Endodermal cell (in vitro differentiated cells): ENCODE results near the gene NKD1. TPM values are rescaled to one million over a fixed set of nuclear protein-coding genes. Genes with fewer than 3 reads are reported as not detected.

Experiments
- DNase-seq: peaks from one replicate; pipeline ENCODE4 v3.0.0-alpha.2; 2017
- H3K27ac ChIP-seq: 2 replicates; pipeline ENCODE4 v1.5.1; 2013; ENCODE audit warnings: mild to moderate bottlenecking, low read depth, low read length, moderate library complexity
- H3K27me3 ChIP-seq: 2 replicates; pipeline ENCODE4 v1.6.1; 2013; ENCODE audit warnings: mild to moderate bottlenecking, low read length, moderate library complexity; ENCODE audit not compliant: insufficient read depth, control insufficient read depth, poor library complexity, severe bottlenecking
- H3K36me3 ChIP-seq: 2 replicates; pipeline ENCODE4 v1.7.0; 2013; ENCODE audit warnings: mild to moderate bottlenecking, low read length, moderate library complexity; ENCODE audit not compliant: control insufficient read depth, insufficient read depth
- H3K4me1 ChIP-seq: one replicate; pipeline ENCODE4 v1.7.0; 2013; ENCODE audit warnings: low read length; ENCODE audit not compliant: control insufficient read depth, insufficient read depth
- H3K4me3 ChIP-seq: 2 replicates; pipeline ENCODE4 v1.5.1; 2013; ENCODE audit warnings: mild to moderate bottlenecking, low read length, moderate library complexity
- H3K9ac ChIP-seq: 2 replicates; pipeline ENCODE4 v1.6.1; 2013; ENCODE audit warnings: mild to moderate bottlenecking, low read length, moderate library complexity; ENCODE audit not compliant: poor library complexity, severe bottlenecking; ENCODE audit errors: extremely low read depth
- H3K9me3 ChIP-seq: 2 replicates; pipeline ENCODE4 v1.6.1; 2013; ENCODE audit warnings: mild to moderate bottlenecking, low read length, moderate library complexity; ENCODE audit not compliant: control insufficient read depth
- H3K27ac Mint-ChIP-seq: 2 replicates; pipeline ENCODE4 v1.8.0; 2020; ENCODE audit warnings: mixed read lengths
- H3K27me3 Mint-ChIP-seq: 2 replicates; pipeline ENCODE4 v1.8.0; 2021; ENCODE audit warnings: mild to moderate bottlenecking, mixed read lengths; ENCODE audit not compliant: insufficient read depth
- H3K36me3 Mint-ChIP-seq: 2 replicates; pipeline ENCODE4 v1.8.0; 2020; ENCODE audit warnings: low read depth, mixed read lengths
- H3K4me1 Mint-ChIP-seq: 2 replicates; pipeline ENCODE4 v1.8.0; 2020; ENCODE audit warnings: mixed read lengths
- H3K4me3 Mint-ChIP-seq: 2 replicates; pipeline ENCODE4 v1.8.0; 2020; ENCODE audit warnings: mild to moderate bottlenecking, moderate library complexity, mixed read lengths
- H3K9me3 Mint-ChIP-seq: 2 replicates; pipeline ENCODE4 v1.8.0; 2020; ENCODE audit warnings: mild to moderate bottlenecking, mixed read lengths
- WGBS, 2 experiments: methylation state at CpG; one replicate each; pipeline versions ENCODE4 v1.1.5 to v1.1.7; 2013; ENCODE audit warnings: missing lambda C conversion rate in 2 of 2, mixed read lengths in 1 of 2; ENCODE audit not compliant: insufficient coverage in 1 of 2, insufficient read length in 1 of 2; 5-methylcytosine and 5-hydroxymethylcytosine counted together
- total RNA-seq, 2 donors: library from RNA; stranded (reverse); fragmentation: NEBNext Ultra II Directional in 1 of 2; extraction: Animal tissue kit (Norgen Biotek cat#: 25700) in 1 of 2; gene quantifications; 2 replicates in 1 of 2; 3 replicates in 1 of 2; pipeline ENCODE4 v1.2.1, GENCODE V29; 2021
- TF ChIP-seq, protein P1 (sequence below): fragments of 200-600 bp; sonication (generic); conservative IDR thresholded peaks from 2 replicates; pipeline ENCODE4 v1.5.0; 2021; ENCODE audit warnings: antibody characterized with exemption, mild to moderate bottlenecking

Gene NKD1
- total RNA-seq, 2 donors from 2014 or later, result 7.0 to 9.5 TPM

DNA sequence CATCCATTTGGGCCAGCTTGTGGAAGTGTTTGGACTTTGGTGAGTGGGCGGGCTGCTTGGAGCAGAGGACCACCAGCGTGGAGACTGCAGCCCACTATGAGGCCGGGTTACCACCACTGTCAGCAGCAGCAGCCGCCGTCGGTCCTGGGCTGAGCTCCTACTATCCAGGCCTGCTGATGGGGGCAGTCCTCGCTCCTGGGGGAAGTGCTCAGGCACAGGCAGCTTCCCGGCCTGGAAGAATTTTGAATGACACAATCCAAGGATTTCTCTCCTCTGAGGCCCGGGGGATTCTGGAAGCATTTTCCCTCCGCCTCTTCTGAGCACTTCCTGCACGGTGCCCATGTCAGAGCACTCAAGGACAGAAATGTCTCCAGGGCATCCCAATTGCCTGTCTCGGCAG, 139.9 kb downstream of the NKD1 start:
- no peak overlapping the region for H3K4me3 Mint-ChIP-seq
- no peak overlapping the region for H3K9ac ChIP-seq
- no peaks in the 10 kb centered on the region for H3K9me3 ChIP-seq
- H3K4me3 ChIP-seq, result no peak overlapping the region
- peak; percentile 45 for DNase-seq
- H3K27ac ChIP-seq, result no peak overlapping the region
- no peaks in the 10 kb centered on the region for H3K36me3 Mint-ChIP-seq
- H3K27ac Mint-ChIP-seq, result no peak overlapping the region
- 75 to 77% methylated on average over 4 to 11 of the region's 12 CpGs for whole genome bisulfite sequencing, 2 experiments
- H3K27me3 Mint-ChIP-seq, result peaks cover 9% of the 10 kb centered on the region
- H3K4me1 Mint-ChIP-seq, result no peaks in the 10 kb centered on the region
- no peaks in the 10 kb centered on the region for H3K9me3 Mint-ChIP-seq
- H3K4me1 ChIP-seq, result no peaks in the 10 kb centered on the region
- H3K27me3 ChIP-seq, result peaks cover 16% of the 10 kb centered on the region
- TF ChIP-seq, protein P1, sequence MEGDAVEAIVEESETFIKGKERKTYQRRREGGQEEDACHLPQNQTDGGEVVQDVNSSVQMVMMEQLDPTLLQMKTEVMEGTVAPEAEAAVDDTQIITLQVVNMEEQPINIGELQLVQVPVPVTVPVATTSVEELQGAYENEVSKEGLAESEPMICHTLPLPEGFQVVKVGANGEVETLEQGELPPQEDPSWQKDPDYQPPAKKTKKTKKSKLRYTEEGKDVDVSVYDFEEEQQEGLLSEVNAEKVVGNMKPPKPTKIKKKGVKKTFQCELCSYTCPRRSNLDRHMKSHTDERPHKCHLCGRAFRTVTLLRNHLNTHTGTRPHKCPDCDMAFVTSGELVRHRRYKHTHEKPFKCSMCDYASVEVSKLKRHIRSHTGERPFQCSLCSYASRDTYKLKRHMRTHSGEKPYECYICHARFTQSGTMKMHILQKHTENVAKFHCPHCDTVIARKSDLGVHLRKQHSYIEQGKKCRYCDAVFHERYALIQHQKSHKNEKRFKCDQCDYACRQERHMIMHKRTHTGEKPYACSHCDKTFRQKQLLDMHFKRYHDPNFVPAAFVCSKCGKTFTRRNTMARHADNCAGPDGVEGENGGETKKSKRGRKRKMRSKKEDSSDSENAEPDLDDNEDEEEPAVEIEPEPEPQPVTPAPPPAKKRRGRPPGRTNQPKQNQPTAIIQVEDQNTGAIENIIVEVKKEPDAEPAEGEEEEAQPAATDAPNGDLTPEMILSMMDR, result no peak
- H3K36me3 ChIP-seq, result no peaks in the 10 kb centered on the region

DNA sequence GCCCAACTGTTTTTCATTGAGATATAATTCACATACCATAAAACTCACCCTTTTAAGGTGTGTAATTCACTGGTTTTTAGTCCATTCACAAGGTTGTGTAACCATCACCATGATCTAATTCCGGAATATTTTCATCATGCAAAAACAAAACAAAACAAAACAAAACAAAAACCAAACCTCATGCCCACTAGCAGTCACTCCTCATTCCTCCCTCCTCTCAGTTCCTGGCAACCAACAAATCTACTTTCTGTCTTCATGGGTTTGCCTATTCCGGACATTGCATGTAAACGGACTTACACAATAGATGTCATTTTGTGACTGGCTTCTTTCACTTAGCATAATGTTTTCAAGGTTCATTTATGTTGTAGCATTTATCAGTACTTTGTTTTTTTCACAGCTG, 140.7 kb downstream of the NKD1 start:
- WGBS, 2 experiments, result 86 to 100% methylated on average over 2 to 3 of the region's 3 CpGs

DNA sequence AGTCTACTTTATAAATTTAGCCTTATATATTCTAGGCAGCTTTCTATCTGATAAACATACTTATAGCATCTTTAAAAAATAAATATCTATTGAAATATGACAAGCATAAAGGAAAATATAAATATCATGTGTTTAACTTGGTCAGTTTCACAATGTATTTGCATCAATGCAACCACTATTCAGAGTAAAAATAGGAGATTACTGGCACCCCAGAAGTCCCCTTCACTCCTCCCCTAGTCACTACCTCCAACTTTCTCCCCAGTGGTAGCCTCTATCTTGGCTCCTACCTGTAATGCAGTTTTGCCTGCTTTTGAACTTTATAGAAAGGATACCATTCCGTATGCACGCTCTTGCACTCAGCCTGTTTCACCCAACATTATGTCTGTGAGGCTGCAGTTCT, 142.0 kb downstream of the NKD1 start:
- H3K27ac Mint-ChIP-seq, result no peak overlapping the region
- H3K27me3 Mint-ChIP-seq, result peaks cover 26% of the 10 kb centered on the region
- no peaks in the 10 kb centered on the region for H3K36me3 Mint-ChIP-seq
- no peaks in the 10 kb centered on the region for H3K4me1 Mint-ChIP-seq
- Histone ChIP-seq H3K4me1 (no peaks in the 10 kb centered on the region), H3K9ac (no peak overlapping the region), H3K36me3 (no peaks in the 10 kb centered on the region), H3K4me3 (no peak overlapping the region), H3K27me3 (peaks cover 35% of the 10 kb centered on the region), H3K9me3 (no peaks in the 10 kb centered on the region), H3K27ac (no peak overlapping the region)
- H3K4me3 Mint-ChIP-seq, result no peak overlapping the region
- no peaks in the 10 kb centered on the region for H3K9me3 Mint-ChIP-seq
- DNase-seq, result no peak
- WGBS, 2 experiments, result 93 to 100% methylated on average over 2 of the region's 2 CpGs
- TF ChIP-seq, protein P1, result no peak

More for the DNA sequence above, 140.7 kb downstream of the NKD1 start:
- Histone ChIP-seq H3K9me3 (no peaks in the 10 kb centered on the region), H3K36me3 (no peaks in the 10 kb centered on the region), H3K27ac (no peak overlapping the region), H3K4me3 (no peak overlapping the region), H3K27me3 (peaks cover 21% of the 10 kb centered on the region), H3K4me1 (no peaks in the 10 kb centered on the region), H3K9ac (no peak overlapping the region)
- Mint-ChIP-seq H3K4me3 (no peak overlapping the region), H3K27ac (no peak overlapping the region), H3K36me3 (no peaks in the 10 kb centered on the region), H3K9me3 (no peaks in the 10 kb centered on the region), H3K4me1 (no peaks in the 10 kb centered on the region), H3K27me3 (peaks cover 13% of the 10 kb centered on the region)
- no peak for DNase-seq
- TF ChIP-seq, protein P1, result no peak
